Amniotic epithelial cell (primary cell): Measurements from ENCODE around the gene ACO2.
A peak's percentile ranks its signal among the peaks of the same experiment; 100 is the strongest.
"Not testable (repeated sequence)": the region's sequence is repeated elsewhere in the genome, so short reads cannot be mapped to it uniquely, and the experiment has no call there.

Experiments
- DNase-seq: peaks from one replicate; pipeline ENCODE4 v3.0.0-alpha.2; 2010; ENCODE audit warnings: low read depth

Gene ACO2

DNA sequence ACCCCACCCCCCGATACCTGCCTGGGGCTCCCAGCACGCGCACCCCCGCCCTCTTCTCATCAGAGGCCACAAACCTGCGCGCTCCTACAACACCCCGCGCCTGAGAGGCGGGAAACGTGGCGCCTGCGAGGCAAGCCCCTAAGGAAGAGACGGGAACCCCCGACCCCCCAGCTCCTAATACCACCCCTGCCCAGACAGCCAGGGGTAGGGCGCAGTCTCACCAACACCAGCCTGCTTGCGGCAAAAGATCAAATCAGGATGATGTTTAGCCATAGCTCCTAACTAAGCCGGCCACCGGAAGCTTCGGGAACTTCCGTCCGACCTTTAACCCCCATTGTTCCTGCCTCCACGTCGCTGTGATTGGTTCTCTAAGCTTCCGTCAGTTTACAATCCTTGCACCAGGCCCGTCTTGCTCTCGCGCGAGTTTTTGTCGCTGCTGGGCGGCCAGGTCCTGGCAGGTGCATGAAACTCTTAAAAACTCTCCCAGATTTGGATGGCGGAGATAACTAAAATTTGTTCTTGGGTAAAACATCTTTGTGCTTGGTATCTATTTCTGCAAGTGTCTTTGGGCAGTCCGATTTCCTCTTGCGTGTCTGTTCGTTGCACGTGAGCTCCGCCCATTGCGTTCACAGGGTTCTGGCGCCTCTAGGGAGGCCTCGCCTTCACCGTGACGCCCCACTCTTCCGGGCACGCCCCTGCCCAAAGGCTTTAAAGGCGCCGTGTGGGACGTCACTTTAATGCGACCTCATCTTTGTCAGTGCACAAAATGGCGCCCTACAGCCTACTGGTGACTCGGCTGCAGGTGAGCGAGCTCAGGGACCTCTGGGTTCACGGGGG, at the start of gene ACO2, which contains the start of gene PHF5A:
TSS of gene ACO2 (plus strand) at position 737 of the 837 bp plus-strand sequence. CDS start at position 767, 30 bp downstream.
TSS of gene PHF5A (minus strand) at position 312 of the 837 bp plus-strand sequence. CDS start at position 273, 39 bp downstream.
- peak; percentile 98 for DNase-seq

DNA sequence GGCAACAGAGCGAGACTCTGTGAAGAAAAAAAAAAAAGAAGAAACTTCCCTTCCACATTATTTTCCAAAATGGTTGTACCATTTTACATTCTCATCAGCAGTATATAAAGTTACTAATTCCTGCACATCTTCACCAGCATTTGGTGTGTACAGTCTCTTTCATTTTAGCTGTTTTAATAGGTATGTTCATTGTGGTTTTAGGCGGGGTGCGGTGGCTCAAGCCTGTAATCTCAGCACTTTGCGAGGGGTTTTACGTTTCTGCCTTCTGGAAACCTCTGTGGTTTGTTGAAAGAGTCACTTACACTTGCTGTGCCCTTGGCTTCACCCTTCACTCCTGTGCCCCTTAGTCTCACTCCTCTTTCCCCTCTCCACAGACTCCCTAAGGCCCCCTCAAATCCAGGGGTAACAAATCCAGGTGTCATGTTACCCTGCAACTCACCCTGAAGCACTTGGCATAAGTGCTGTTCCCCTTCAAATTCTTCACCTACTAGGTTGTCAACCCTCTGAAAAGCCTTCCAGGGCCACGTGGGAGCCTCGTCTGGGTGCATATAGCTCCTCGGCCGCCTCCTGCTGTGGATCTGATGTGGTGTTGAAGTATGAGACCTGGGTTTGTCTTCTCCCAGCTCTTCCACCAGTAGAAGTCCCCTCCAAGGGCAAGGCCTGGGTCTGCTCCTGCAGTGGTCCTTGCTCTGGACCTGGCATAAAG, 43.1 kb upstream of the ACO2 start:
- no peak for DNase-seq

DNA sequence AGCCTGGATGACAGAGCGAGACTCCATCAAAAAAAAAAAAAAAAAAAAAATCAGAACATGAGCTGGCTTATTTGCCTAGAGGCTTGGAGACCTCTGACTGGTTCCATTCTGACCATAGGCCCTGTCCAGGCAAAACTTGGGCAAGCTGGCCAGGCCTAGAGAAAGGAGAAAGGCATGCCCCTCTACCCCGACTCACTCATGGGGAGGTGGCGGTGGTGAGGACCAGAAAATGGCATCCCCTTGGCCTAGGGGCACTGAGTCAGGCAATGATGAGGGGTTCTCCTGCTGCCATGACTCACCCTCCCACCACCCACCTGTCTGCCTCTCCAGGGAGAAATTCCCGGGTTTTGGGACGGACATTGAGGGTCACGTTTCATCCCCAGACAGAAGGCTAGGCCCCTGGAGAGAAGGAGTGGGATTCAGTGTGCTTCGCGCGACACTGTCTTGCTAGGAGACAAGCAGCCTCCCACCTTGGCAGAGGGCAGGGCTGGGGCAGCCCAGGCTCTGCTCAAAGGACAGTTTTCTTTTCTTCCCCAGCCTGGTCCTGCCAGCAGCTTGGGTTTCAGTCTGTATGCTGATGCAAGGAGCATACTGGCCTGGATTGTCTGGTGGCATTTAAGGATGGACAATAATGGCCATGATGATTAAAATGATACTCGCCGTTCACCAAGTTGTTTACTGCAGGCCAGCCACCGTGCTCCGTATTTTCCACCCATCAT, 39.5 kb upstream of the ACO2 start:
- no peak for DNase-seq

DNA sequence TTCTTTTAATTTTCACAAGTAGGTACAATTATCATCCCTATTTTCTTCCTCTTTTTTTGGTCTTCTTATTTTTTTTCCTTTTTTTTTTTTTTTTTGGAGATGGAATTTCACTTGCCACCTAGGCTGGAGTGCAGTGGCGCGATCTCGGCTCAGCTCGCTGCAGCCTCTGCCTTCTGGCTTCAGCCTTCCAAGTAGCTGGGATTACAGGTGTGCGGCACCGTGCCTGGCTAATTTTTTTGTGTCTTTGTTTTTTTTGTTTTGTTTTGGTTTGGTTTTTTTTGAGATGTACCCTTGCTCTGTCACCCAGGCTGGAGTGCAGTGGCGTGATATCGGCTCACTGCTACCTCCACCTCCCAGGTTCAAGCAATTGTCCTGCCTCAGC, 39.0 kb upstream of the ACO2 start:
- no peak for DNase-seq

DNA sequence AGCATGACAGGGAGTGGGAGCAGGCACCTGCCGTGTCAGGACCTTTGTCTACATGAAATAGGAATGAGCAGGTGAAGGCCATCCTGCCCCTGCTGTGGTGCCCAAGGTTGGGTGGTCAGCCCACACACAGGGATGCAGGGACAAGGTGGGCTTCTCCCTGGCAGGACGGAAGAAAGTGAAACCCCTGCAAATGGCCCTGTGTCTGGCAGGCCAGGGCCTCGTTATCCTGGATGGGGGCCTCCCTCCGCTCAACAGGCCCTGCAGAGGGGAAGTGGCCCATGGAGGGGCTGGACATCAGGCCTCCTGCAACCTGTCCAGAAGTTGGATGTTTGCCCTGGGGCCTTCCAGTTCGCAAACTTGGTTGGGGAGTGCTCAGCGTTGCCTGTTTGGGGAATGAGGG, 37.3 kb upstream of the ACO2 start:
- no peak for DNase-seq

DNA sequence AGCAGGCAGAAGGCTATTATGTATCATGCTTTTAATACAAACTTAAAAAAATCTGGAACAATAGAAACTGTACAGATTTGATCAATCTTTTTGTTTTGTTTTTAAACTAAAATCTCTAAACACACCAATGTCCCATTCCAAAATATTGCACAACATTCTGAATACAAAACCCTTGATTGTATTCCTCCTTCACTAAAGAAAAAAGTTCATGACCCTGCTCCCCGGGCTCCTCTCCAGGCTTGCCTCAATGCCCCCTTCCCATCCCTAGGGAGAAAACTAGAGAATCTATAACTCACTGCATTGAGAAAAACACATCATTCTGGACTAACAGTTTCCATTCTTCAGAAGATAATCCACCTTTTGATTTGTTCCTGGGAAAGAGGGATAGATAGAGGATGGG, 35.4 kb upstream of the ACO2 start:
- DNase-seq: not testable (repeated sequence)

DNA sequence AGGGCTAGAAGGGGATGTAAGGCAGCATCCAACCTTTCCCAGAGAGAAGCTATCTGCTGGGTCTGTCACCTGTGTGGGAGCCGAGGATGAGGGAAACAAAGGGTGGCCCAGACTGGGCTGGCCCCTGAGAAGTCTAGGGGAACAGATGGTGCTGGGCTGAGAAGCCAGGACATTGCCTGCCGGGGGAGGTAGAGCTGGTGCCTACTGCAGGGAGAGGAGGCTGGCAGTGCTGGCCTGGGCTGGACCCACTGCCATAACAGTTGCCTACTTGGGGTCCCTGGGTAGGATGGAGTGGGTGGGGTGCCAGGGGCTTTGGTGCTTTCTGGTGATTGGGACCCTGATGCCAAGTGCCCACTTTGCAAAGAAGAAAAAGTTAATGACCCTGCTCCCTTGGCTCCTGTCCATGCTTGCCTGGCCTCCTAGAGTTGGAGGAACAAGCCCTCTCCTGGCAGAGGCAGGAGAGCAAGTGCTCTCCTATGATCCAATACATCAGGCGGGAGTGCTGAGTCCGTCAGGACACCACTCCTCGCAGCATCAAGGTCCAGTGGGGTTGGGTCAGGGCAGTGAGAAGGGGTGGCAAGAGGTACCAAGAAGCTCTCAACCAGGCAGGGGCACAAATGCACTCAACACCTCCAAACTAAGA, 34.4 kb upstream of the ACO2 start:
- DNase-seq: not testable (repeated sequence)

DNA sequence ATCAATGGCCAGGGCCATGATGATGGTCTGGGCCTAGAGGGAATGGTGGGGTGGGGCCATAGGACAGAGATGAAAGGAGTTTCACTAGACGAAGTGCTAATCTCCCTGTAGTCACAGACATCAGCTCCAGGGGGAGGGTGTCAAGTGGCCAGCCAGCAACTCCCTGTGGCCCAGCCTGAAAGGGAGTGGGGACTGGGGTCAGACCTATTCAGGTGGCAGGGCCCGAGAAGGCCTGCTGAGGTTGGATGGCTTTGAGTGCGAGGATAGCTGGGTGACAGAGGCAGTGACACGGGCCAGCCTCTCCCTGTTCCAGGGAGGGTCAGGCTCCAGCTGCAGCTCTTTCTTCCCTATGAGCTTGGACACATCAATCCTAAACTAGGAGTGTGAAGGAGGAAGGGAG, 33.4 kb upstream of the ACO2 start:
- no peak for DNase-seq

DNA sequence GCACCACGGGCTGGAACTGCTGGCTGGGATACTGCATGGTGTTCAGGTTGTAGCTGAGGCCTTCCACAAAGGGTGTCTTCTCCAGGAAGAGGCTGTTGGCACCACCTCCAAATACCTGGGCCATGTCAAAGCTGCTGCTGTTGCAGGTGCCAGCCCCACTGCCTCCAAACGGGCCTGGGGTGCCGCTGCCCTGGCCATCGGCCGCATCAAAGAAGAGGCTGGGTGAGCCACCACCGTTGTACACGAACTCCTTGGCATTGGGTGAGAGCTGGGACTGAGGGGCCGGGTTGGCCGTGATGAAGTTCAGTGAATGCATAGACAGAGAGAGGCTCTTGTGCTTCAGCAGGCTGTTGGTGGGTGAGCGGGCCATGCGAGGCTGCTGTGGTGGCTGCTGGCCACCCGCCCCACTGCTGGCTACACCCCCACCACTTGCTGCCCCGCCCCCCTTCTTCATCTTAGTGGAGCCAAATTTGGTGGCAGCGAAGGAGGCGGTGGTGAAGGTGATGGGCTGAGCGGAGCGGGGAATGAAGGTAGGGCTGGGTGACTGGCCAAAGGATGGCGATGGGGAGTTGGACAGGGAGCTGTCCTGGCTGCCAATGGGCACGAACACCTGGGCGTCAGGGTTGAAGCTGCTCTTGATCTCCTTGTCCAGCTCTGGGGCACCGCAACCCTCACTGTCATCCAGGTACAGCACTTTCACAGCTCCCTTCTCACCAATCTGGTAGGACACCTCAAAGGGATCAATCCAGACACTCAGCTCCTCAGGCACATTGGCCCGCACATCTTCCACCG, 32.4 kb upstream of the ACO2 start:
- no peak for DNase-seq

DNA sequence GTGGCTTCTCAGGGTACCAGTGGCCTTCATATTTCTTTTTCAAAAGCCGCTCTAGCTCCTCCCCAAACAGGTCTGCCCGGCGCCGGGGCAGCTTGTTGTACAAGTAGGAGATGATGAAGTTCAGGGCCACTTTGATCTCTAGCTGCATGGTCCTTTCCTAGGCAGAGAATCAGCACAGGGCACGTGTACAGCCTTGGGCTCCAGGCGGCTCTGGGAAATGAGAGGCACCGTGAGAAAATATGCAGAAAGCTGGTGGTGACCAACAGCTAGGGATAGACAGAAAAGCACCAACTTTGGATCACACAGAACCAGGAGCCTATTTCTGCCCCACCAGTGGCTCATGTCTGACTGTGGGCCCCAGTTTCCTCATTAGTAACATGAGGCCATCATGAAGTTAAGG, 31.7 kb upstream of the ACO2 start:
- no peak for DNase-seq

DNA sequence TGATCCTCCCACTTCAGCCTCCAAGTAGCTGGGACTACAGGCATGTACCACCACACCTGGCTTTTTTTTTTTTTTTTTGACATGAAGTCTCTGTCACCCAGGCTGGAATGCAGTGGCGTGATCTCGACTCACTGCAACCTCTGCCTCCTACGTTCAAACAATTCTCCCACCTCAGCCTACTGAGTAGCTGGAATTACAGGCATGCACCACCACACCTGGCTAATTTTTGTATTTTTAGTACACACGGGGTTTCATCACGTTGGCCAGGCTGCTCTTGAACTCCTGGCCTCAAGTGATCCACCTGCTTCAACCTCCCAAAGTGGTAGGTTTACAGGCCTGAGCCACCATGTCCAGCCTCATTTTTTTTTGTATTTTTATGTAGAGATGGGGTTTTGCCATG, 28.4 kb upstream of the ACO2 start:
- not testable (repeated sequence) for DNase-seq

DNA sequence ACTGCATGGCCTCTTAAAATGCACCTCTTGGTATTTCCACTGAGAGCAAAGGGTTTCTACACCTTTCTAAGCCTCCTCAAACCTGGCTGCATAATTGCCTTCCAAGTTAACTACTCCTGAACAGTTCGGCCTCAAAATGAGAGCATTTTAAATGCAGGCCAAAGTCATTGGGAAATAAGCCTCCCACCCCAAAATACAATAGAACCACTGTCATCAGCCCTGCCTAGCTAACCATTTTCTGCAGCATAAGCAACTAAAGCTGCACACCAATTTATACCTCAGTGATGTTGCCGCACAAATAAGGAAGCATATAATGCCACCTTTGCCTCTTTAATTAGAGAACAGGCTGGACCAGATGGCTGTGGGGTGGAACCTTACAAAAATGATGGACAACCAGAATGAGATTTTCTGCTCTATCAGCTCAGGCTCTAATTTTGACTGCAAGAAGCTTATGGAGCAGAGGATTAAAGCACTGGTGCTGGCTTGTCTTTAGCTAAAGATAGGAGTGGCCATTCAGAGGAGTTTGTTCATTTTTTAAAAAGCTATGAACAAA, 26.6 kb upstream of the ACO2 start:
- no peak for DNase-seq

DNA sequence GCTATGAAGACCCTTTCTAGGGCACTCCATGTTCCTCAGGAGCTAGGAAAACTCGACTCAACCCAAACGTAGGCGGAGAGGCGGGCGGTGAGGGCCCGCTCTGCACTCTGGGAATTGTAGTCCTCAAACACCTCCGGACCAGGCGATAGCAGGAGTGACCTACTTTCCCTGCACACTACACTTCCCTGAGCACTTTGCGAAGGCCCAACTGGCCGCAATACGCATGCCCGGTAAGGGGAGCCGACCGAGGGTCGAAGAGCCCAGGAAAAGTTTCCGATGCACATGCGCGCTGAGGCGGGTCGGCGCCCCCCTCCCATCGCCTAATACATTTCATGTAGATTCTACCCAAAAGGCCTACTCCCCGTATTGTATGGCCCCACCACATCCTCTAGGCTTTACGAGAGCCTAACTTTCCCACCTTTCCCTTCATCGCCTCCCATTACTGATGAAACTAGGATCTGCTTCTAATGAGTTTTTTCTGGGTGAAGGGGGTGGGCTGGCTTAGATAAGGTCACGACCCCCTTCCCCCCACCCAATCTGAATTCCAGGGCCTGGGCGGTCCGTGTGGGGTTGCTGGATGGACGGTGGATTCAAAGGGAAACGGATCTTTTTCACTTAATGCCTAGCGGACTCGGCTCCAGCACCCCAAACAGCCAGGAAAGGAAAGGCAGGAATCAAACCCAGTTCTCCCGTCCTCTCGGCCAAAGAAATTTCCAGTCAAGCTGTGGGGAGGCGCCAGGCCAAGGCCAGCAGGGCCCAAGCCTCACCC, 24.4 kb upstream of the ACO2 start:
- peak; percentile 96 for DNase-seq

DNA sequence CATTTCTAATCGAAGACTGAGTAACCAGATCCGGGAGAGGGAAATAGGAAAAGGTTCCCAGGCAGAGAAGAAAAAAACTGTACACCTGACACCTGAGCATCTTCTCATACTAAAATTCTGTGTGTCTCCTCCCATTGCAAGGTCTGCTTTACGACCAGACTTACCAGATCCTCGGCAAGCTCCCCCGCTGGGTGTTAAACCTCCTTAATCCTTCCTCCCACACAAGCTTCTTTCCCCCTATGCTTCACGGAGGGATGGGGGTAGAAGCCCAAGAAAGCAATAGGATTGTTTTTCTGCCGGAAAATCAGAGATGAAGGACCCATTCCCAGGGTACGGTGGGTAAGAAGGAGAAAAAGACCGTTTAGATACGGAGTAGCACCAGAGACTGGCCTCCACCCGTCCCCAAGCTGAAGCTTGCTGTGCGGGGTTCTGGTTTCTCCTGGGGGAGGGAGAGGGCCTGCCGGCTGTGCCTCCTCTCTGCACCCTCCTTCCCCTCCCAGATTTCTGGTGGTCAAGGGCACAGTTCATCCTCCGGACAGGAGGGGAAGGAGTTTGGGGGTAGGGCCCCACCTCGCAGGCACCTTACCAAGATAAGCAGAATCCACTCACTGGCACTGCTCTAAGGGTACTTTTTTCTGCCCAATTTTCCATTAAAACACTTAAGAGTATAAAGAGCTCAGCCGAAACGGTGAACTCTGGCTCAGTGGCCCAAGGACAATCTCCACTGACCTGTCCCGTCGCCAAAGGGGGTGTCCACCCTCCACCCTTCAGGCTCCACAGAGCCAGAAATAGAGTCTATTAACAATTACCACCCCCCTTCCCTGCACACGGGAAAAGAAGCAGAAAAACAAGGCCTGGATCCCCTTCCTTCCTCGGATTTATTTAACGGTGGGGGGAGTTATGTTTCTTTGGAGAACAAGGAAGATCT, 23.5 kb upstream of the ACO2 start:
- peak; percentile 61 for DNase-seq

DNA sequence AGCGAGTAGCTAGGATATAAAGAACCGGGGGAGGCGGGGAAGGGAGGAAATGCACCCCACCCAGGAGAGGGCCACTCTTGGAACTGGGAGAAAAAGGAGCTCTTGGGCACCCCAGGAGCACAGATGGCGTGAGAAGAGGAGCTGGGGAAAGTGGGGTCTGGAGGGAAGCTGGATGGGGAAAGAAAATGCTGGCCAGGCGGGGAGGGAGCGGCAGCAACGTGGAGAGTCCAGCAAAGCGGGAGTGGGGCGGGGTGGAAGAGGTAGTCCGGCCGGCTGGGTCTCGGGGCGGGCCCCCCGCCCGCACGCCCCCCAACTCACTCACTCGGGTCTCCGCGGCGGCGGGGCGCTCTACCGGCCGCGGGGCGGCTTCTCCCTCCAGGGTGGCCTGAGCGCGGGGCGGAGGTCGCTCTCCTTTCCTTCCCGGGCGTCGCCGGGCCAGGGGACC, 22.8 kb upstream of the ACO2 start:
- DNase-seq: no peak

DNA sequence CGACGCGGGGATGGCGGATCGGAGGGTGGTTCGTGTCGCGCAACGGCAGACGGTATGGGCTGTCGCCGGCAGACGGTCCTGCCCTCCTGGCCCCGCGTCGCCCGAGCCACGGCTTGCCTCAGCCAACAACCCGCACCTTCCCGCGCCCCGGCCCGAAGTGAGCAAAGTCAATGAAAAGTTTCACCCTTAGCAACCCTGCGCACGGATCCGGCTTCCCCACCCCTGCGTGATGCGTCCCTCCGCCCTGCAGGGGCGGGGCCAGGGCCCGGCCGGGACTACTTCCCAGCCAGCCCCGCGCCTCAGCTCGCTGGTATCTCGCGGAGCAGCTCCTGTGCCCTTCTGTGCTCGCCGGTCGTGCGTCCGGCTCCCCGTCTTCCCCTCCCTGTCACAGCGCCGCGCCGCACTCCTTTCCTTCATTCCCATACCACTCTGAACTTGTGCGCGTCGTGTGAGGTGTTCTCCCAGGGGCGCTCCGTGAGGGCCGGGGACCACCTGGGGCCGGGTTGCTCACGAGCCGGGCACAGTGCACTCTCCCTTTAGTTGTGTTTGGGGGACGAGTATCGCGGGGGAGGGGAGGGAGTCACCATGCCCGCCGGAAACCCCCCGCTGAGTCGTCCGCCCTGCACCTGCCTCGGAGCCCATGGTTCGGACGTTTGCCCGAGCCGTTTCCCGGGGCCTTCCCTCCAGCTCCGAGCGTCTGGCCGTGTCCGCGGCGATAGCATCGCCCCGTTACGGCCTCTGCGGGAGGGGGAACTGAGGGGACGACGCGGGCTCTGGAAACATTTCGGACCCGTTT, 22.1 kb upstream of the ACO2 start, which contains the start of gene TOB2:
TSS of gene TOB2 (minus strand) at position 163 of the 796 bp plus-strand sequence. CDS start 9,456 bp downstream, outside the sequence.
- DNase-seq: peak; percentile 94

DNA sequence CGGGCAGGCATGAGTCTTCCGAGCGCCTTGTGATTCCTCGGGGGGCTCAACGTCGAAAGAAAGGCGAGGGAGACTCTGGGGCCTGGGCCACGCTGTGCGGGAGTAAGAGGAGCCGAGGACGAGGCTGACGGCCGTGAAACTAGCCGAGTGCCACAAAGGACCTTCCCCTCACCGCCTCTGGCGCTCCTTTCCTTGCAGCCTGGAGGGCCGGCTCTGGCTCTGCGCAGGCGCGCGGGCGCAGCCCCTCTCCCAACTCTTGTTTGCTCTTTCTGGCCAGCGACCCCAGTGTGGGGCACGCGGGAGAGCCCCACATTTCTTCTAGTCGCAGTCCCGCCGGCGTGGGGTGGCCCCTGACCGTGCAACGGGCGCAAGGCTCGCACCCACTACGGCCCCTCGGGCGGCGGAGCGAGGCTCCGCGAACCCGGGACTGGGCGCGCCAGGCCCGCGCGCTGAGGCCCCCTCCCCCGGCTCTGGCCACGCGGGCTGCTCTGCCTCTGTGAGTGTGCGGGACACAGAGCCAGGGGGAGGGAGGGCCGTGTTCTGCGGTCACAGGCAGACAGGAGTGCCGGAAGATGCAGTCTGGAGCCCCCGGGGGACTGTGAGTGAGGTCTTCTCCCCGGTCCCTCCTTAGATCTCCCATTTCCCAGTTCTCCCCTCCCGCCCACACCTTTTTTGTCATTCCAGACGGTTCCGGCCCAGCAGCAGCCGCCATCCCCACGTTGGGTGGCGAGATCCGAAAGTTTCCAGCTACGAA, 21.3 kb upstream of the ACO2 start:
- DNase-seq: peak; percentile 57
